ENCODE data around the gene RALGAPA2. TPM values are rescaled to one million over a fixed set of nuclear protein-coding genes. Genes with fewer than 3 reads are reported as not detected.

RALGAPA2 gene
- polyA plus RNA-seq, 1 of the 3 experiments (the other 2 are of a cell fraction): 1.0 TPM

- no peak for DNase-seq
Observed at GRCh38 chr20:20567712-20568111, 144.7 kb downstream of the RALGAPA2 start.

GRCh38 chr20:20566516-20566915, 145.9 kb downstream of the RALGAPA2 start:
- WGBS (ENCODE audit: low lambda C conversion rate): 75% methylated on average over 1 of the region's 1 CpG
- no peak overlapping the region for H3K9ac ChIP-seq
- H3K4me3 ChIP-seq (ENCODE audit: low read depth in 2 of 2, low read length in 1 of 2): no peak overlapping the region
- no peaks in the 10 kb centered on the region for H3K27me3 ChIP-seq (ENCODE audit: insufficient read depth)
- H3K36me3 ChIP-seq (replicated peaks in 1 of 2; ENCODE audit: control insufficient read depth in 1 of 2, insufficient read depth in 2 of 2, low read length in 1 of 2): peaks cover 0 to 3% of the 10 kb centered on the region in 2 experiments
- H3K4me1 ChIP-seq (ENCODE audit: control insufficient read depth in 1 of 2, insufficient read depth in 2 of 2, low read depth in 1 of 2, low read length in 1 of 2): no peaks in the 10 kb centered on the region; a peak in 1 of 4 replicates
- ChIA-PET CTCF (interaction anchor here (0.9 to 4.4 kb wide), 9 partner anchors 12 to 482 kb away, joined by 3 to 34 read pairs (median 4); no protein-coding TSS in a partner anchor), POLR2A (no interaction called here)
- H3F3A ChIP-seq (replicated peaks; ENCODE audit: insufficient read depth): peaks cover 4% of the 10 kb centered on the region
- no peak for DNase-seq
- no peak for TF ChIP-seq USF1 (IDR thresholded peaks at IDR 0.05; ENCODE audit: borderline replicate concordance, low read depth)
- TF ChIP-seq RFX5 (IDR thresholded peaks at IDR 0.05; ENCODE audit: low read length): no peak
- no peak for TF ChIP-seq RXRA (IDR thresholded peaks at IDR 0.05; ENCODE audit: borderline replicate concordance, low read depth)
- TF ChIP-seq REST (IDR thresholded peaks at IDR 0.05; ENCODE audit: low read depth, low read length): no peak
- no peak for TF ChIP-seq IRF3 (IDR thresholded peaks at IDR 0.05; ENCODE audit: low read depth, low read length)
- no peak for TF ChIP-seq FOXJ3 (CRISPR knock-in tag; IDR thresholded peaks at IDR 0.05)
- no peak for TF ChIP-seq PBX3 (IDR thresholded peaks at IDR 0.05)
- TF ChIP-seq RAD21 (IDR thresholded peaks at IDR 0.05; ENCODE audit: low read length): no peak
- TF ChIP-seq MAX (IDR thresholded peaks at IDR 0.05; ENCODE audit: low read depth): no peak
- TF ChIP-seq EP300 (IDR thresholded peaks at IDR 0.05; ENCODE audit: borderline replicate concordance in 1 of 2, low read depth in 1 of 2, low read length in 1 of 2): no peak
- no peak for TF ChIP-seq MEF2A (IDR thresholded peaks at IDR 0.05; ENCODE audit: borderline replicate concordance, low read depth)
- no peak for TF ChIP-seq FOXM1 (IDR thresholded peaks at IDR 0.05; ENCODE audit: low read depth)
- TF ChIP-seq YY1 (IDR thresholded peaks at IDR 0.05; ENCODE audit: low read depth): no peak
- no peak for TF ChIP-seq TAF1 (IDR thresholded peaks at IDR 0.05; ENCODE audit: borderline replicate concordance, low read depth, low read length)
- no peak for TF ChIP-seq SMC3 (IDR thresholded peaks at IDR 0.05; ENCODE audit: low read depth, low read length)
- TF ChIP-seq GABPA (IDR thresholded peaks at IDR 0.05; ENCODE audit: low read depth): no peak
- no peaks in the 10 kb centered on the region for H4K20me1 ChIP-seq (ENCODE audit: insufficient read depth)
- no peak overlapping the region for H2AFZ ChIP-seq (ENCODE audit: low read depth)
- no peaks in the 10 kb centered on the region for H3K79me2 ChIP-seq (ENCODE audit: insufficient read depth)
- H3K4me2 ChIP-seq: no peak overlapping the region
- H3K9me3 ChIP-seq: no peaks in the 10 kb centered on the region
- H3K27ac ChIP-seq (ENCODE audit: low read depth in 2 of 2, low read length in 1 of 2): no peak overlapping the region
- H3K9me2 ChIP-seq: no peaks in the 10 kb centered on the region

More at GRCh38 chr20:20567712-20568111, 144.7 kb downstream of the RALGAPA2 start:
- WGBS (ENCODE audit: low lambda C conversion rate): 98% methylated on average over 4 of the region's 4 CpGs
- H3F3A ChIP-seq (replicated peaks; ENCODE audit: insufficient read depth): peaks cover 4% of the 10 kb centered on the region
- H3K9me2 ChIP-seq: no peaks in the 10 kb centered on the region
- no peak overlapping the region for H3K27ac ChIP-seq (ENCODE audit: low read depth in 2 of 2, low read length in 1 of 2)
- H3K9ac ChIP-seq: no peak overlapping the region
- H3K27me3 ChIP-seq (ENCODE audit: insufficient read depth): no peaks in the 10 kb centered on the region
- H4K20me1 ChIP-seq (ENCODE audit: insufficient read depth): no peaks in the 10 kb centered on the region
- TF ChIP-seq POLR2AphosphoS5 (IDR thresholded peaks at IDR 0.05; ENCODE audit: low read depth, low read length) (no peak), EP300 (IDR thresholded peaks at IDR 0.05; ENCODE audit: borderline replicate concordance in 1 of 2, low read depth in 1 of 2, low read length in 1 of 2) (no peak), MEF2A (IDR thresholded peaks at IDR 0.05; ENCODE audit: borderline replicate concordance, low read depth) (no peak), SIN3A (IDR thresholded peaks at IDR 0.05; ENCODE audit: borderline replicate concordance, low read depth, low read length) (no peak), IRF3 (IDR thresholded peaks at IDR 0.05; ENCODE audit: low read depth, low read length) (no peak)
- H3K4me1 ChIP-seq (ENCODE audit: control insufficient read depth in 1 of 2, insufficient read depth in 2 of 2, low read depth in 1 of 2, low read length in 1 of 2): no peaks in the 10 kb centered on the region; a peak in 1 of 4 replicates
- H3K4me3 ChIP-seq (ENCODE audit: low read depth in 2 of 2, low read length in 1 of 2): no peak overlapping the region
- H3K79me2 ChIP-seq (ENCODE audit: insufficient read depth): no peaks in the 10 kb centered on the region
- ChIA-PET CTCF (interaction anchor here (0.7 to 4.4 kb wide), 6 partner anchors 9 to 495 kb away, joined by 3 to 34 read pairs (median 5); partner anchors contain the start of gene INSM1), POLR2A (no interaction called here)
- H3K9me3 ChIP-seq: no peaks in the 10 kb centered on the region
- H3K36me3 ChIP-seq (replicated peaks in 1 of 2; ENCODE audit: control insufficient read depth in 1 of 2, insufficient read depth in 2 of 2, low read length in 1 of 2): peaks cover 0 to 3% of the 10 kb centered on the region in 2 experiments
- H2AFZ ChIP-seq (ENCODE audit: low read depth): no peak overlapping the region
- no peak overlapping the region for H3K4me2 ChIP-seq
